Calu3 (cell line): ENCODE results near the gene RCSD1. TPM values are rescaled to one million over a fixed set of nuclear protein-coding genes. Genes with fewer than 3 reads are reported as not detected.

Source experiments
- BruUV-seq: library from RNA; stranded (reverse); fragments of 400-500 nt; replicated peaks from 2 replicates; lab custom pipeline; 2021; lab: Mats Ljungman, UMichigan
- CTCF ChIA-PET: fragments of 300-600 bp; sonication (Branson Sonifier 250); formaldehyde crosslinking; loops from one replicate; lab custom pipeline; 2022; ENCODE audit warnings: antibody characterized with exemption; lab: Charles Lee
- DNase-seq: peaks from one replicate; pipeline ENCODE4 v3.0.0; 2022
- H3K27ac Mint-ChIP-seq: one replicate; pipeline ENCODE4 v1.8.0; 2022; ENCODE audit warnings: mixed read lengths; ENCODE audit not compliant: unreplicated experiment
- H3K27me3 Mint-ChIP-seq: one replicate; pipeline ENCODE4 v1.8.0; 2022; ENCODE audit warnings: mixed read lengths; ENCODE audit not compliant: unreplicated experiment
- H3K36me3 Mint-ChIP-seq: one replicate; pipeline ENCODE4 v1.8.0; 2022; ENCODE audit warnings: mild to moderate bottlenecking, moderate library complexity, mixed read lengths; ENCODE audit not compliant: insufficient read depth, unreplicated experiment
- H3K4me1 Mint-ChIP-seq: one replicate; pipeline ENCODE4 v1.8.0; 2022; ENCODE audit warnings: mild to moderate bottlenecking, low read depth, mixed read lengths; ENCODE audit not compliant: unreplicated experiment
- H3K4me3 Mint-ChIP-seq: one replicate; pipeline ENCODE4 v1.8.0; 2022; ENCODE audit warnings: mild to moderate bottlenecking, low read depth, moderate library complexity, mixed read lengths; ENCODE audit not compliant: unreplicated experiment
- H3K9me3 Mint-ChIP-seq: one replicate; pipeline ENCODE4 v1.8.0; 2022; ENCODE audit warnings: low read depth, mixed read lengths; ENCODE audit not compliant: unreplicated experiment
- CTCF ChIP-seq: fragments of 200-600 bp; IDR thresholded peaks from one replicate; pipeline ENCODE4 v1.8.0; 2022; ENCODE audit warnings: antibody characterized with exemption; ENCODE audit not compliant: unreplicated experiment
- intact Hi-C: fragments of 100-400 bp; cut with micrococcal nuclease; formaldehyde crosslinking; loops from one replicate; pipeline ENCODE4 v1.10.0; 2022; ENCODE audit not compliant: unreplicated experiment
- total RNA-seq: library from RNA; stranded (reverse); gene quantifications from 2 replicates; pipeline ENCODE4 v1.2.3, GENCODE V29; 2022

The RCSD1 gene
- total RNA-seq, 1 experiment from 2014 or later, result not detected

- BruUV-seq, result no TSS peak
- CTCF ChIA-PET, result interaction anchor here (1.3 kb wide), 1 partner anchor 13 kb away, joined by 3 read pairs; no protein-coding TSS in a partner anchor
- Mint-ChIP-seq H3K4me1 (no peaks in the 10 kb centered on the region), H3K27me3 (peaks cover 49% of the 10 kb centered on the region), H3K9me3 (no peaks in the 10 kb centered on the region), H3K36me3 (no peaks in the 10 kb centered on the region), H3K27ac (no peak overlapping the region), H3K4me3 (no peak overlapping the region)
- no peak for DNase-seq
- TF ChIP-seq CTCF, result no peak
- intact Hi-C loops, result no loop called here
Observed at GRCh38 chr1:167674156-167674555, 44.1 kb downstream of the RCSD1 start.

DNA sequence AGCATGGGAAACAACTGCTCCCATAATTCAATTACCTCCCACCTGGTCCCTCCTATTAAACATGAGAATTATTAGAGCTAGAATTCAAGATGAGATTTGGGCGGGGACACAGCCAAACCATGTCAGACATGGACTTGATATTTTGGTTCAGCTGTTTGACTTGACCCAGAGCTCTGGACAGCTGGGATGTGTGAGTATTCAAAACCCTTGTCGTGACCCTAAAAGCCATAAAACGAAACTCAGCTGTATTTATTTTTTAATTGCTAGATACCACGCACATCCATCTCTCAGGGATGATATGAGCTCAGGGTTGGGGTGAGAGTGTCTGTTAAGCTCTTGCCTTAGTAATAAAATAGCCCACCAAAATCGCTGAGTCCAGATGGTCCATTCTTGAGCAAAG is 45.4 kb downstream of the RCSD1 start:
- H3K4me3 Mint-ChIP-seq, result no peak overlapping the region
- no peak for TF ChIP-seq CTCF
- intact Hi-C loops, result no loop called here
- H3K27me3 Mint-ChIP-seq, result peaks cover 42% of the 10 kb centered on the region
- no peaks in the 10 kb centered on the region for H3K9me3 Mint-ChIP-seq
- CTCF ChIA-PET, result interaction anchor here (1.3 kb wide), 1 partner anchor 15 kb away, joined by 3 read pairs; no protein-coding TSS in a partner anchor
- H3K36me3 Mint-ChIP-seq, result no peaks in the 10 kb centered on the region
- no peaks in the 10 kb centered on the region for H3K4me1 Mint-ChIP-seq
- no TSS peak for BruUV-seq
- no peak for DNase-seq
- H3K27ac Mint-ChIP-seq, result no peak overlapping the region

DNA sequence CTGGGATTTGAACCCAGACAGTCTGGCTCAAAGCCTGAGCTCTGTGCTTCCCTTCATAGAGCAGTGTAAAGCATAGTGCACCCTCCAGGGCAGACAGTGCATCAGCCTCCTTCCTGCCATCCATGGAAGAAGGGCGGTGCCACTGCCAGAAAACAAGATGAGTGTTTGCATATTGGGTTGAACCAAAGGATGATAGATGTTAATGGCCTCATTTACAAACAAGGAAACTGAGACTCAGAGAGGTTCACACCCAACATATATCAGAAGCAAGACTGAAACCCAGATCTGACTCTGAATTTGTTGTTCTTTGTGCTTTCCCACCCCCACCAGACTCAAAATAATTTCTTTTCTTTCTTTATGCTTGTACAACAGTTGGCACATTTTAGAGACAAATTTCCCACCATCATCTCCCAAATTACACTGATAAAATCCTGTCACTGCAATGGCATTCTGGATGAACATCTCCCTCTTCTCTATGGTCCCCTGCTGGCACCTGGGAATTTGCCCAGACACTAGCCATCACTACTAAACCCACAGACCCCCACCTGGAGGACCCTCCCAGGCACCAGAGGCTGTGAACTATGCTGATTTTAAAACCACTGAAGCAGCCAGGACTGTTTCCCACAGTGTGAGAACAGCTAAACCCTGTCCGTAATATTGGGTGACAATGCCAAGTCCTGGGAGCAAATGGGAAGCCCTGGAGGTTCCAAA is 46.3 kb downstream of the RCSD1 start:
- BruUV-seq, result no TSS peak
- intact Hi-C loops, result no loop called here
- H3K27ac Mint-ChIP-seq, result no peak overlapping the region
- no peaks in the 10 kb centered on the region for H3K9me3 Mint-ChIP-seq
- no peak for DNase-seq
- H3K4me3 Mint-ChIP-seq, result no peak overlapping the region
- CTCF ChIA-PET, result interaction anchor here (0.6 kb wide), 1 partner anchor 176 kb away, joined by 3 read pairs; no protein-coding TSS in a partner anchor
- no peaks in the 10 kb centered on the region for H3K4me1 Mint-ChIP-seq
- no peak for TF ChIP-seq CTCF
- H3K27me3 Mint-ChIP-seq, result peaks cover 33% of the 10 kb centered on the region
- no peaks in the 10 kb centered on the region for H3K36me3 Mint-ChIP-seq

DNA sequence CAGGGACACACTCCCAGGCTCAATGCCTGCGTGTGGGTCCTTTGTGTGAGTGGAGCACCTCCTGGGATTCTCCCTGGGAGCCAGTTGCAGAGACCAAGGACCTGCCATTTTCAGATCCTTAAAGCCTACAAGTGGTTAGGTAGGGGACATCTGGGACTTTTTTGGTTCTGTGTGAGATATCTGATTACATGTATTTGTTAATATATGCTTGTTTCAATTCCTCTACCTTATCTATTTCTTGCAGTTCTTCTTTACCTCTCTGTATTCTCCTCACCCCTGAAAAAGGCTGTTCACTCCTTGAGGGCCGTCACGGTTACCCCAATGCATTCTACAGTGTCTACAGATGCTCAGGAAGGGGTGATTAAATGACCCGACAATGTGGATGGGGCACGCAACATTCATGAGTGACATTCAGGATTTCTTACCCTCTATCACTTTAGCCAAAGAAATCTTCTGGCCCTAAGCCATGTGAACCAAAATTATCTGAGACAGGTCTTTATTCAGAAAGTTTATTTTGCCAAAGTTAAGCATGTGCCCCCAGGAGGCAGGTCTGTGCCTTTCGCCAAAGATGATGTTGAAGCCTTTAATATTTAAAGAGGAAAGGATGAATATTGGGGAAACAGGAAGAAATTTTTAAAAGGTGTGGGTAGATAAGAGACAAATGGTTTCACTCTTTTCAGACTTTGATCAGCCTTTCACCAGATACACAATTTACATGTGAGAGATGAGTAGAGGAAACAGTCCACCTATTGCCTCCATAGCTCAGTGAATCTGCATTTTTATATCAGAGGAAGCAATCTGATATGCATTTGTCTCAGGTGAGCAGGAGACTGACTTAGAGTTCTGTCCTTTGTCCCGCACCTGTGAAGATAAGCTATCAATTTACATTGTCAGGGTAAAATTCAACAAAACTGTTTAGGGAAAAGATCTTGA is 47.1 kb downstream of the RCSD1 start:
- no peak overlapping the region for H3K27ac Mint-ChIP-seq
- no peak overlapping the region for H3K4me3 Mint-ChIP-seq
- DNase-seq, result no peak
- no peaks in the 10 kb centered on the region for H3K9me3 Mint-ChIP-seq
- BruUV-seq, result no TSS peak
- no peaks in the 10 kb centered on the region for H3K36me3 Mint-ChIP-seq
- TF ChIP-seq CTCF, result no peak
- H3K4me1 Mint-ChIP-seq, result no peaks in the 10 kb centered on the region
- CTCF ChIA-PET, result interaction anchor here (0.6 kb wide), 1 partner anchor 177 kb away, joined by 3 read pairs; no protein-coding TSS in a partner anchor
- peaks cover 30% of the 10 kb centered on the region for H3K27me3 Mint-ChIP-seq
- intact Hi-C loops, result no loop called here
